ENCODE measurements around the gene CT45A9. TPM values are rescaled to one million over a fixed set of nuclear protein-coding genes. Genes with fewer than 3 reads are reported as not detected.
"Not testable (repeated sequence)": the region's sequence is repeated elsewhere in the genome, so short reads cannot be mapped to it uniquely, and the experiment has no call there.

The CT45A9 gene
- total and polyA plus RNA-seq, 4 donors, result not detected

- Histone ChIP-seq H3K9ac (ENCODE audit: insufficient read depth in 1 of 2, low read length in 2 of 2) (no peak within 1 kb of the TSS), H3K4me1 (ENCODE audit: control insufficient read depth in 5 of 5, insufficient read depth in 5 of 5, low read length in 5 of 5) (no peaks in the 10 kb centered on the region), H3K27ac (ENCODE audit: low read depth in 1 of 2, low read length in 1 of 2) (no peak within 1 kb of the TSS), H3K4me3 (no peak within 1 kb of the TSS), H3K36me3 (ENCODE audit: control insufficient read depth in 4 of 4, insufficient read depth in 4 of 4, low read length in 4 of 4) (no peaks in the 10 kb centered on the region), H3K9me3 (ENCODE audit: control insufficient read depth in 4 of 4, insufficient read depth in 3 of 4, low read length in 3 of 4) (peaks cover 0 to 4% (median 0%) of the 10 kb centered on the region in 4 donors), H3K27me3 (ENCODE audit: control insufficient read depth in 3 of 3, insufficient read depth in 3 of 3, low read length in 2 of 3) (no peaks in the 10 kb centered on the region)
- ATAC-seq (ENCODE audit: insufficient read depth, low FRiP score) (no peak), DNase-seq (no peak)
- no peak for TF ChIP-seq CTCF (IDR thresholded peaks at IDR 0.05; ENCODE audit: control extremely low read depth, extremely low read depth)
- 81 to 96% methylated on average over 19 to 22 of the region's 22 CpGs for WGBS, 2 donors
Observed at GRCh38 chrX:135893294-135893817, 21.7 kb upstream of the CT45A9 start, which contains the start of the genes CT45A10 and SAGE1. CT45A10 (minus strand) TSS chrX:135893444; CDS start chrX:135885344, 8,100 bp downstream. SAGE1 (plus strand) TSS chrX:135893716; CDS start chrX:135896243, 2,527 bp downstream.

DNA sequence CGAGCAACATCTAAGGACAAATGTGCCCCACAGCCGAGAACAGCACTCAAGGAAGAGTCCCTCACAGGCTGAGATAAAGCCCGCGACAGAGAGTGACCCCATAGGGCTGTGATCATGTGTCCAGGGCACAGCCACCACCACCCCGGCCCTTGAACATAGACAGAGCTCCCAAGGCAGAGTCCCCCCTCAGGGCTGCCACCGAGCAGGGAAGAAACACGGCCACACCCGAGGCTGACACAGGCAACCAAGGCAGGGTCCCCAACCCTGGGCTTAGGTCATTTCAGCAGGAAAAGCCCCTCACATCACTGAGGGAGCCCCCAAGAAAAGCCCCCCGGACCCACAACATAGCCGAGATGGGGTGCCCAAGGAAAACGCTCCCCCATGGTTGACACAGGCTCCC is 21.2 kb upstream of the CT45A9 start:
- H3K27me3 ChIP-seq (ENCODE audit: control insufficient read depth in 3 of 3, insufficient read depth in 3 of 3, low read length in 2 of 3), result no peaks in the 10 kb centered on the region
- H3K9ac ChIP-seq (ENCODE audit: insufficient read depth in 1 of 2, low read length in 2 of 2), result no peak overlapping the region
- H3K4me1 ChIP-seq (ENCODE audit: control insufficient read depth in 5 of 5, insufficient read depth in 5 of 5, low read length in 5 of 5), result no peaks in the 10 kb centered on the region
- no peak overlapping the region for H3K4me3 ChIP-seq
- H3K9me3 ChIP-seq (ENCODE audit: control insufficient read depth in 4 of 4, insufficient read depth in 3 of 4, low read length in 3 of 4), result peaks cover 0 to 4% (median 0%) of the 10 kb centered on the region in 4 donors
- TF ChIP-seq CTCF (IDR thresholded peaks at IDR 0.05; ENCODE audit: control extremely low read depth, extremely low read depth), result no peak
- H3K27ac ChIP-seq (ENCODE audit: low read depth in 1 of 2, low read length in 1 of 2), result no peak overlapping the region
- H3K36me3 ChIP-seq (ENCODE audit: control insufficient read depth in 4 of 4, insufficient read depth in 4 of 4, low read length in 4 of 4), result no peaks in the 10 kb centered on the region
- 90 to 98% methylated on average over 11 of the region's 11 CpGs for WGBS, 2 donors
- no peak for ATAC-seq (ENCODE audit: insufficient read depth, low FRiP score)
- no peak for DNase-seq

DNA sequence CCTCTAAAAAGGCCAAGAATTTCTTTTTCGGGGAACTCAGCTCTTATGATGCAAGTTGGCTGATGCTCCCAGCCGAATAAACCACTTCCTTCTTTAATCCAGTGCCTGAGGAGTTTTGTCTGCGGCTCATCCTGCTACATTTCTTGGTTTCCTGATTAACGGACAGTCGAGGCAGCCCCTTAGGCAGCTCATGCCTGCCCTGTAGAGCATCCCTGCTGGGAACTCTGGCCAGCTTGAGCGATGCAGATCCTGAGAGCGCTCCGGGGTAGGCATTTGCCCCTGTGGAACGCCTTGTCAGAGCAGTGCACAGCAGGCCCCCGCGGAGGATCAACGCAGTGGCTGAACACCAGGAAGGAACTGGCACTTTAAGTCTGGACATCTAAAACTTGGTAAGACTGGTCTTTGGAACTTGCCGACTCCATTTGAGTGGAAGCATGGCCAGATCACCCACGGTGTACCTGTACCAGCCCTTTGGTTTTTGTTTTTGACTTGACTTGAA is 18.5 kb upstream of the CT45A9 start:
- no peak for ATAC-seq (ENCODE audit: insufficient read depth, low FRiP score)
- 76 to 84% methylated on average over 14 of the region's 14 CpGs for WGBS, 2 donors
- no peaks in the 10 kb centered on the region for H3K4me1 ChIP-seq (ENCODE audit: control insufficient read depth in 5 of 5, insufficient read depth in 5 of 5, low read length in 5 of 5)
- no peak overlapping the region for H3K27ac ChIP-seq (ENCODE audit: low read depth in 1 of 2, low read length in 1 of 2)
- no peak for DNase-seq
- H3K27me3 ChIP-seq (ENCODE audit: control insufficient read depth in 3 of 3, insufficient read depth in 3 of 3, low read length in 2 of 3), result no peaks in the 10 kb centered on the region
- no peak overlapping the region for H3K9ac ChIP-seq (ENCODE audit: insufficient read depth in 1 of 2, low read length in 2 of 2)
- no peak for TF ChIP-seq CTCF (IDR thresholded peaks at IDR 0.05; ENCODE audit: control extremely low read depth, extremely low read depth)
- H3K36me3 ChIP-seq (ENCODE audit: control insufficient read depth in 4 of 4, insufficient read depth in 4 of 4, low read length in 4 of 4), result no peaks in the 10 kb centered on the region
- peaks cover 0 to 4% (median 0%) of the 10 kb centered on the region in 4 donors for H3K9me3 ChIP-seq (ENCODE audit: control insufficient read depth in 4 of 4, insufficient read depth in 3 of 4, low read length in 3 of 4)
- no peak overlapping the region for H3K4me3 ChIP-seq

- DNase-seq; H3K4me1 ChIP-seq (ENCODE audit: control insufficient read depth in 5 of 5, insufficient read depth in 5 of 5, low read length in 5 of 5); H3K9me3 ChIP-seq (ENCODE audit: control insufficient read depth in 4 of 4, insufficient read depth in 3 of 4, low read length in 3 of 4); H3K27ac ChIP-seq (ENCODE audit: low read depth in 1 of 2, low read length in 1 of 2); H3K27me3 ChIP-seq (ENCODE audit: control insufficient read depth in 3 of 3, insufficient read depth in 3 of 3, low read length in 2 of 3); H3K4me3 ChIP-seq; ATAC-seq (ENCODE audit: insufficient read depth, low FRiP score); H3K36me3 ChIP-seq (ENCODE audit: control insufficient read depth in 4 of 4, insufficient read depth in 4 of 4, low read length in 4 of 4); H3K9ac ChIP-seq (ENCODE audit: insufficient read depth in 1 of 2, low read length in 2 of 2): not testable (repeated sequence)
- WGBS, 2 donors, result 68 to 70% methylated on average over 12 to 15 of the region's 15 CpGs
Observed at GRCh38 chrX:135888976-135889375, 17.4 kb upstream of the CT45A9 start.

GRCh38 chrX:135888230-135888629 is 16.6 kb upstream of the CT45A9 start:
- not testable (repeated sequence) for H3K36me3 ChIP-seq (ENCODE audit: control insufficient read depth in 4 of 4, insufficient read depth in 4 of 4, low read length in 4 of 4); H3K27ac ChIP-seq (ENCODE audit: low read depth in 1 of 2, low read length in 1 of 2); H3K9ac ChIP-seq (ENCODE audit: insufficient read depth in 1 of 2, low read length in 2 of 2); H3K9me3 ChIP-seq (ENCODE audit: control insufficient read depth in 4 of 4, insufficient read depth in 3 of 4, low read length in 3 of 4); H3K4me3 ChIP-seq; ATAC-seq (ENCODE audit: insufficient read depth, low FRiP score); H3K4me1 ChIP-seq (ENCODE audit: control insufficient read depth in 5 of 5, insufficient read depth in 5 of 5, low read length in 5 of 5); H3K27me3 ChIP-seq (ENCODE audit: control insufficient read depth in 3 of 3, insufficient read depth in 3 of 3, low read length in 2 of 3); DNase-seq
- 90 to 97% methylated on average over 10 of the region's 18 CpGs for WGBS, 2 donors

DNA sequence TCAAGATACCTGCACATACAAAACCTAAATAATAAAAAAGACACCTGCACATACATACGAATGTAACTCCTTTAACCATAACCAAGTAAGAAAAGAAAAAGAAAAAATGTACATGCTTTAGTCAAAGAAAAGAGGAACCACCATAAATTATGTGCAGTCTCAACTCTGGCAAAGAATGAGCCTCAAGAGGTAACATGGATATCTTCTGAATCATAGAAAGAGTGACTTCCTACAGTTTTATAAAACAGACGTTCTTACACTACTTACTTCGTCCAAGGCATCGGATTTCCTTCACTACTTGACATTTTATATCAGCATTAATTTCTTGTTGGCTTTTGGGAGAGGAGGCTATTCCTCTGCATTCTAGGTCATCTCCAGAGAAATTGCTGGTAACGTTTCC is 11.1 kb upstream of the CT45A9 start:
- ATAC-seq (ENCODE audit: insufficient read depth, low FRiP score); H3K4me1 ChIP-seq (ENCODE audit: control insufficient read depth in 5 of 5, insufficient read depth in 5 of 5, low read length in 5 of 5); H3K27ac ChIP-seq (ENCODE audit: low read depth in 1 of 2, low read length in 1 of 2); H3K4me3 ChIP-seq; H3K9ac ChIP-seq (ENCODE audit: insufficient read depth in 1 of 2, low read length in 2 of 2); DNase-seq; H3K9me3 ChIP-seq (ENCODE audit: control insufficient read depth in 4 of 4, insufficient read depth in 3 of 4, low read length in 3 of 4); H3K27me3 ChIP-seq (ENCODE audit: control insufficient read depth in 3 of 3, insufficient read depth in 3 of 3, low read length in 2 of 3); H3K36me3 ChIP-seq (ENCODE audit: control insufficient read depth in 4 of 4, insufficient read depth in 4 of 4, low read length in 4 of 4): not testable (repeated sequence)
- 40 to 52% methylated on average over 4 of the region's 5 CpGs for WGBS, 2 donors

Data from lung (tissue), 12 donors.